GM20000 (cell line): Measurements from ENCODE around the gene LPP.

Source experiments
- DNase-seq: peaks from one replicate; pipeline ENCODE4 v3.0.0; 2012; ENCODE audit warnings: low spot score
- TF ChIP-seq, protein P1 (sequence below): IDR thresholded peaks from 2 replicates; pipeline ENCODE4 v1.5.1; 2012; ENCODE audit warnings: mild to moderate bottlenecking, control low read depth; ENCODE audit errors: extremely low read depth, missing control alignments

The LPP gene

DNA sequence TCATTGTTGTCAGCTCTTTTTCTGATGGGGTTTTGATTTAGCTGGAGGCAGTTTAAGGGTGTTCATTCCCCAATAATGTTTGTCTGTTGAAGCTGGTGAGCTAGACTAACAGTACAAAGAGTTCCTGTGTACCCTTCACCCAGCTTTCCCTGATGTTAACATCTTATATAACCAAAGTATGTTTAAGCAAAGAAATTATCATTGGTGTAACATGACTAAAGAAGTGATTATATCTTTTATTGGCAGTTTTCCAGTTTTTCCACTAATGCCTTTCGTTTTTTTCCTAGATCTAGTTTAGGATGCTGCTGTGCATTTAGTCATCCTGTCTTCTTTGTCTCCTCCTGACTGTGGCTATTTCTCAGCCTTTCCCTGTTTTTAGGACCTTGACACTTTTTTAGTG, 165.6 kb downstream of the LPP start:
- TF ChIP-seq, protein P1, sequence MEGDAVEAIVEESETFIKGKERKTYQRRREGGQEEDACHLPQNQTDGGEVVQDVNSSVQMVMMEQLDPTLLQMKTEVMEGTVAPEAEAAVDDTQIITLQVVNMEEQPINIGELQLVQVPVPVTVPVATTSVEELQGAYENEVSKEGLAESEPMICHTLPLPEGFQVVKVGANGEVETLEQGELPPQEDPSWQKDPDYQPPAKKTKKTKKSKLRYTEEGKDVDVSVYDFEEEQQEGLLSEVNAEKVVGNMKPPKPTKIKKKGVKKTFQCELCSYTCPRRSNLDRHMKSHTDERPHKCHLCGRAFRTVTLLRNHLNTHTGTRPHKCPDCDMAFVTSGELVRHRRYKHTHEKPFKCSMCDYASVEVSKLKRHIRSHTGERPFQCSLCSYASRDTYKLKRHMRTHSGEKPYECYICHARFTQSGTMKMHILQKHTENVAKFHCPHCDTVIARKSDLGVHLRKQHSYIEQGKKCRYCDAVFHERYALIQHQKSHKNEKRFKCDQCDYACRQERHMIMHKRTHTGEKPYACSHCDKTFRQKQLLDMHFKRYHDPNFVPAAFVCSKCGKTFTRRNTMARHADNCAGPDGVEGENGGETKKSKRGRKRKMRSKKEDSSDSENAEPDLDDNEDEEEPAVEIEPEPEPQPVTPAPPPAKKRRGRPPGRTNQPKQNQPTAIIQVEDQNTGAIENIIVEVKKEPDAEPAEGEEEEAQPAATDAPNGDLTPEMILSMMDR, result no peak
- no peak for DNase-seq

DNA sequence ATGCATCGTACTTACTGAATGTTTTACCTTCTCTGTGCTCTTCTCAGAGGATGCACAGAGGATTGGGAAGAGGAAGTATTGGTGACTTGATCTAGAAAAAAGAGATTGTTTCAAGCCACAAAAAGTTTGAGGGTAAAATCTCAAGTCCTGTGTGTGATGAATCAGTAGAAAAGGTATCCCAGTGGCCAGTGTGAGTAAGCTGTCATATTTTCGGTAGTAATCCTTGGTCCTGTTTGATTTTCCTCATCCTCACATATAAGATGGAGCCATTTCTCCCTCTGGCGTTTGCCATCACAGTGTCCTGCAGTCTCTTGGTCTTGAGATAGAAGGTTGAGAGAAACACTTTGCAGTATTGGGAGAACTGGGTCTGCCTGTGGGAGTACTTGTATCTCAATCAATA, 166.8 kb downstream of the LPP start:
- DNase-seq, result no peak
- TF ChIP-seq, protein P1, result no peak

DNA sequence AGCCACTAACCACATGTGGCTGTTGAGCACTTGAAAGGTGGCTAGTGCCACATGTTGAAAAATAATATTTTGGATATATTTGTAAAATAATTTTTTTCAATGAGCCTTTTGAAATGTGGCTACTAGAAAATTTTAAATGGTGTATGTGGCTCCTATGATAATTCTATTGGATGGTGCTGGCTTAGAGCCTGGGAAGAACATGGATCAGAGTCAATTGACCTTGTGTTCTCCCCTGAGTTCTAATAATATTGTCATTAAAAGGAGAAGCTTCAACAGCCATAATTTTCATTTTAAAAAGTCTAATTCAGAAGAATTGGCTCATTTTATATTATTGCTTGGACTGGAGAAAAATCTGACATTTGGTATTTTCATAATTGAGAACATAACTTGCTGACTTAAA, 167.3 kb downstream of the LPP start:
- DNase-seq, result no peak
- TF ChIP-seq, protein P1, result no peak

DNA sequence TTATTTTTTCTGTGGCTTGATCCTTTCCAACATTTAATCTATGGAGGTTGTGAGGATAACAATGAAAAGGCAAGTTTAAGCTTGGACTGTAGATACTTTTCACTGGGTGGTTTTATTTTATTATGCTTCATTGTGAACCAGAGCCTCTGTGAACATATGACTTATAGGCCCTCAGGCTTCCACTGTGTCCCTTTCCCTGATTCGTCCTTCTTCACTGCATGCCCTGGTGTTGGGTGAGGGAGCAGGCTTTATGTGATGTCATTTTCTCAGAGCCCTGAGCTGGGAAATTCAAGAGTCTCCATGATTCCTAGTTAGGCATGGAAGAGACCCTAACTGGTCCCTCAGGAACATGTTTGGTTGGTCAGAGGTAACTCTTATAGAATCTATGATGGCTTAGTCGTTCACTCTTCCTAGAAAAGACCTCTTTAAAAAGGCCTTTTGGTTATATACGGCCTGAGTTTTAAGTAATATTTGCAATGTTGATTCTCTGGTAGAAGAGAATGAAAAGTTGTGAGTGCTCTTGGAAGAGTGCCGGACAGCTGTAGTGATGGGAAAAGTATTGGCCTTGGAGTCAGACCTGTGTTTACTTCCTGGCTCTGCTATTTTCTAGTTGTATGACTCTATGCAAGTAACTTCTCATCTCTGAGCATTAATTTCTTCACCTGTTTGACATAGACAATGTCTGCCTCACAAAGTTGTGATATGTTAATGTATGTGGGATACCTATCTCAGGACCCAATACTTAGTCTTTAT, 168.4 kb downstream of the LPP start:
- no peak for DNase-seq
- TF ChIP-seq, protein P1, result no peak

GRCh38 chr3:188323067-188323842, 169.3 kb downstream of the LPP start:
- TF ChIP-seq, protein P1, result no peak
- no peak for DNase-seq

- DNase-seq, result no peak
- TF ChIP-seq, protein P1, result no peak
Measured at GRCh38 chr3:188326111-188326510, 172.2 kb downstream of the LPP start.

DNA sequence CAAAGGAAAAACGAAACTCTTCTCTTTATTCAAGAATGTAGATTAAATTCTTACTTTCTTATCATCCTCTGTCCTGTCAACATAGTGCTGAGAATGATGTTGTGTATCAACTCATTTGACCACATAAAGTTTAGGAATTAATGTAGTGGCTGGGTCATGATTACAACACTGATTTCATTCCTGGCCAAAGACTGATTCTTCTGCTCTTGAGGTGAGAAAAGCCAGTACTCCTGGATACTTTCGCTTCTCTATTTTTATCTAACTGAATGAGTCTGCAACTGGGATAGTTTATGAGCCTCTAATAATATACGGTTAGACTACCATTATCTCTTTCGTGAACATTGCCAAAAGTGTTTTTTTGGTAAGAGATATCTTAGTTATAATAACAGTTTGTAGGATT, 173.0 kb downstream of the LPP start:
- no peak for DNase-seq
- TF ChIP-seq, protein P1, result no peak
